AG08396 (cell line): ENCODE results near the gene CNOT8.
"Not testable (repeated sequence)": the region's sequence is repeated elsewhere in the genome, so short reads cannot be mapped to it uniquely, and the experiment has no call there.

ENCODE experiments used
- DNase-seq: peaks from one replicate; pipeline ENCODE4 v3.0.0; 2012; ENCODE audit warnings: low spot score, mixed read lengths

CNOT8 gene

DNA sequence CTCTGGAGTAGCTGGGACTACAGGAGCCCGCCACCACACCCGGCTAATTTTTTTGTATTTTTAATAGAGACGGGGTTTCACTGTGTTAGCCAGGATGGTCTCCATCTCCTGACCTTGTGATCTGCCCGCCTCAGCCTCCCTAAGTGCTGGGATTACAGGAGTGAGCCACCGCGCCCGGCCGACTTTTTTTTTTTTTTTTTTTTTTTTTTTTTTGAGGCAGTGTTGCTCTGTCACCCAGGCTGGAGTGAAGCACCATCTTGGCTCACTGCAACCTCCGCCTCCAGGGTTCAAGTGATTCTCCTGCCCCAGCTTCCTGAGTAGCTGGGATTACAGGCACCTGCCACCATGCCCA is 22.8 kb upstream of the CNOT8 start:
- not testable (repeated sequence) for DNase-seq

DNA sequence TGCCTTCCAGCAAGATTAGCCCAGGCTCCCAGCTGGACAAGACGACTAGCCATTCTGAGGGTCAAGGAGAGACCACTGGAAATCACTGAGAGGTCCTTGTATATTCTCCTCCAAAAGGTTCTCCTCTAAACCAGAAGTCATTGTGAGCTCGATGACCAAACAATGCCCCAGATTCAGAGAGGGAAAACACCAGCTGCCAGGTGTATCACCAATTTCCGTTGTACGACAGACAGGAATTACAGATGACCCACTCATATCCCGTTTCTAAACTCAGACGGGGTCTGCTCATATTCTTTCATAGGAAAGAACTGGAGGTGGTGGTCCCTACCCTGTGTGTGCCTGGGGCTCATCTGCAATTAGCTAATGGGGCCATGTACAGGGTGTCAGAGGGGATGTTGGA is 22.2 kb upstream of the CNOT8 start:
- no peak for DNase-seq

DNA sequence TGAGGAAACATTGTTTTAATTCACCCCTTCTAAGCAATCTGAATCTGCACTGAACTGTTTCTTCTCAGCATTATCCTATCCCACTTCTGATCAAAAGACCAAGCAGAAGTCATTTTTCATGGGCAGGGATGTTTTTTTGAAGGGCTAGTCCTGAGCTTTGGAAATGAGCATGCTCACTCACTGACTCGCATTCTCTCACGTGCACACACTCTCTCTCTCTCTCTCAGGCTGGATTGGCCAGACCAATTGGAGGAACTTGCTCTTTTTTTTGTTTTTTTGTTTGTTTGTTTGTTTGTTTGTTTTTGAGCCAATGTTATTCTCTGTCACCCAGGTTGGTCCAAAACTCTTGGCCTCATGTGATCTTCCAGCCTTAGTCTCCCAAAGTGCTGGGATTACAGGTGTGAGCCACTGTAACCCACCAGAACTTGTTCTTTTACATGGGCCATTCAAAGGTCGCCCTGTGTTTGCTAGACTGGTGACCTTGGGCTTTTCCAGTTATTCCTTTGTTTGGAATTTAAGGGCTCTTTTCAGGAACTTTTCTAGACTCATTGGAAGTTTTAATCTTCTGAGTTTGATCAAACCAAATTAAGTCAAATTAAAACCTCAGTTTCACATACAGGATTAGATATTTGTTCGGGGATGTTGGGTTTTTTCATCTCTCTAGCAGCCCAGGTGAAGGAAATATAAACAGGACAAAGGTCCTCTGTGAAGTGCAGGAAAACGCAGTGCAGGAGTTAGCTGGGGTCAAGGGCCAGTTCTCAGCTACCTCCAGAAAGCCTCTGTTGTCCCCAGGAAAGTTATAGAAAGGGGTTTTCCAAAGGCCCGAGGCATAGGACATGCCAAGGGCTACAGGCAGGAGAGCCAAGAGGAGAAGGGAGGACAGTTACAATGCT is 21.2 kb upstream of the CNOT8 start:
- DNase-seq: no peak

DNA sequence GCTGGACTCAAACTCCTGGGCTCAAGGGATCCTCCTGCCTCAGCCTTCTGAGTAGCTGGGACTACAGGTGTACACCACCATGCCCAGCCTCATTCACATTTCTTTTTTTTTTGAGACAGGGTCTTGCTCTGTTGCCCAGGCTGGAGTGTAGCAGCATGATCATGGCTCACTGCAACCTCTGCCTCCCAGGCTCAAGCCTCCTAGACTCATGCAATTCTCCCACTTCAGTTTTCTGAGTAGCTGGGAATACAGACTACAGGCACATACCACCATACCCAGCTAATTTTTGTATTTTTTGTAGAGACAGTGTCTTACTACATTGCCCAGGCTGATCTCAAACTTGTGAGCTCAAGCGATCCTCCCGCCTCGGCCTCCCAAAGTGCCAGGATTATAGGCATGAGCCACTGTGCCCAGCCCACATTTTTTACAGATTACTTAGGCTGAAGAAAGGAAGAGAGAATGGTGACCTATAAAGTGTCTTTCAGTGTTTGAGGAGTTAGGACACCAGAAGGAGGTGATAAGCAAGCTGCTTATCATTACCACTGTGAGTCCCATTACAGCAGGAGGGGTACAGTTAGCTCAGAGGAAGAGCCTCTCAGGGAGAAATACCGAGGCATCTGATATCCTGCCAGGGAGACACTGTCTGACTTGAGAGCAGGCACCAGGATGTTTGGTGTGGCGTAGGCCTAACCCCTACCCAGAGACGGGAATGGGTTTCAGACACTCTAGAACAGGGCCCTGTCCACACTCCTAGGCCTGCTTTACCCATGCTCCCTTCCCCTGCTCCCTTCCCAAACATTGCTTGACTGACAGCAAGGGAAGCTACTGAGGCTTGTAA is 17.8 kb upstream of the CNOT8 start:
- no peak for DNase-seq

DNA sequence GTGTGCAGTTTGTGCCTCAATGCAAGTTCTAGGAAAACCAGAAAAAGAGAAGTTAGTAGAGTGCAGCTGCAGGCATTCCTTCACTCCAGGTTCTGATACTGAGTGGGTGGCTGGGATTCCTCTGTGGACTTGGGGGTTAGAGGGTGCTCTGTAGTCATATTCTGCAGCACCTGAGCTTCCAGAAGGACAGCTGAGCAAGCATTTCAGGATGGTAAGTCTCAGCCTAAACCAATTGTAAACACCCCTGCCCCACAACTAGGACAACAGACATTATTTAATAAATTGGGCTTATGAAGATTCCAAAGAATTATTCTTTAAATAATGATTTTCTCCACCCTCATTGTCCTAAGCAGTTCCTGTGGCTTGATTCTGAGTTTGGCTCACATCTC is 17.2 kb upstream of the CNOT8 start:
- no peak for DNase-seq

DNA sequence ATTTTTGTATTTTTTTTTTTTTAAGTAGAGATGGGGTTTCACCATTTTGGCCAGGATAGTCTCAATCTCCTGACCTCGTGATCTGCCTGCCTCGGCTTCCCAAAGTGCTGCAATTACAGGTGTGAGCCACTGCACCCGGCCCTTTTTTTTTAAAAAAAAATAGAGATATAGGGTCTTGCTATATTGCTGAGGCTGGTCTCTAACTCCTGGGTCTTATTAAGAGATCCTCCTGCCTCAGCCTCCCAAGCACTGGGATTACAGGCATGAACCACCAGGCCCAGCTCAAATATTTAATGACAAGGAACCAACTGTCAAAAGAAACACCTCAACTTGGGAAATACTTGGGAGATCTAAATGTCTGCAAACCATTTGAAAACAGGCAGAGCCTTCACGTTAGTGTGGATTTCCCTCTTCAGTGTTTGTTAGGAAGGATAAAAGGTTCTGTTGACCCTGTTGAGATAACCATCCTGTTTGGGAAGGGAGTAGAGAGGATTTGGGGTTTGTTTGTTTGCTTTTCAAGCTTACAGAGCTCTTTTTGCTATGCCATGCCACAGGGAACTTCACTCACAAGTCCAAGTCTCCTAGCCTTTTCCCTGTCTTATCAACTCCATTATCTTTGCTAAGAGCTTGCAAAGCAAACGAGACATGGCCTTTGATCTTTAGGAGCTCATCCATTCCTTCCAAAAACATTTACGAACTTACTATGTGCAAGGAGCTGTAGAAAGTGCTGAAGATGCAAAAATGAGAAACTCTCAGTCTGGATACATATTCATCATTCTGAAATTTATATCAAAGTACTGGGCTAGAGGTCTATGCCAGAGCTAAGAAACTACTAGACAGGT is 15.5 kb upstream of the CNOT8 start:
- DNase-seq: no peak

DNA sequence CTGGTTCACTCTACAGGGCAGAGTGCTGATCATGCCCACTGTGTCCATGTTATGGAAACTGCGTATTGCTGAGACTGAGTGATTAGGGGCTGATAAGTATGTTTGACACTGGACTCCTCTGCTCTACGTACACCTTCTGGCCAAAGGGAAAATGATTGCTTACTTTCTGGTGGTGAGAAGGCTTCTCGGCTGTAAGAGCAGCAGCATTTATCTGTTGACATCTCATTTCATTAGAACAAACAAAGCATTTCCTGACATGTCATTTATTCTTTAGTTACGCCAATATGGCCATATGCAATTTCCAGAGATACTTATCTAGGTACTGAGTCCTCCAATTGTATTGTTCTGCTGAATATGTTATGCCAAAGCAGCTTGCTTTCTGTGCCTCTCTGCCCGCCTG is 13.6 kb upstream of the CNOT8 start:
- no peak for DNase-seq

DNA sequence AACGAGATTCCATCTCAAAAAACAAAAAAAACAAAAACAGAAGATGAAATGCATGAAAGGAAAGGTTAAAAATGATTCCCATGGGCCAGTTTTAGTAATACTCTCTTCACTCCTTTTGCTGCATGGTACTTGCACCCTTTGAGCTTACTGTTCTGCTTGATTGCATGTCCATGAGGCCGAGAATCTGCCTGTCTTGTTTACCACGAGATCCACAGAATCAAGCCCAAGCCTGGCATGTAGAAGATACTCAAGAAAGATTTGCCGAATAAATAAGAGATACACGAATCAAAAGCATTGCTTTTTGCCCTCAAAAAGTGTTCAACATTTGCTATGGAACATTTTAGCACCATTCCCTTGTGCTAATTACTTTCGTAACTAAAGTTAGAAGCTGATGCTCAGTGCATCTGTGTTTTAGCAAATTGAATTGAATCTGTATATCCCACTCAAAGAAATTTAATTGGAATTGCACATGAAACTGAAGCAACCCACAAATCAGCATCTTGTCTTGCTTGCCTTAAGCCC is 9.1 kb upstream of the CNOT8 start:
- no peak for DNase-seq

DNA sequence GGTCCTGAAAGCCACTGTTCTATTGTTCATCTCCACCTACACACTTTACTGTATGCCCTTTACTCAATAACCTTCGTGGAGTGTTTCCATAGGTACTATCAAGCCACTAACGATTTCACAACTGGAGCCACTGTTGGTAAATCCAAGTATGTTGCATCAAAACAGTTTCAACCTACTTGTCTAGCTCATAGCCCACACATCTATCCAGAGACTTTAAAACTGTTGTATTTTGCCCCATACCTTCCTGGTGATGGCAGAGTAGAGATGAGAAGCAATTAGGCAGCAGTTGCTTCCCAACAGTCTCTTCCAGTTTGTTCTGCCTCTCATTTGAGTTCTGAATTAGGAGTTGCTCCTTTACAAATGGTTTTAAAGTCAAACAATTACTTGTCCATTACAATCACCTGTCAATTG is 8.6 kb upstream of the CNOT8 start:
- no peak for DNase-seq

DNA sequence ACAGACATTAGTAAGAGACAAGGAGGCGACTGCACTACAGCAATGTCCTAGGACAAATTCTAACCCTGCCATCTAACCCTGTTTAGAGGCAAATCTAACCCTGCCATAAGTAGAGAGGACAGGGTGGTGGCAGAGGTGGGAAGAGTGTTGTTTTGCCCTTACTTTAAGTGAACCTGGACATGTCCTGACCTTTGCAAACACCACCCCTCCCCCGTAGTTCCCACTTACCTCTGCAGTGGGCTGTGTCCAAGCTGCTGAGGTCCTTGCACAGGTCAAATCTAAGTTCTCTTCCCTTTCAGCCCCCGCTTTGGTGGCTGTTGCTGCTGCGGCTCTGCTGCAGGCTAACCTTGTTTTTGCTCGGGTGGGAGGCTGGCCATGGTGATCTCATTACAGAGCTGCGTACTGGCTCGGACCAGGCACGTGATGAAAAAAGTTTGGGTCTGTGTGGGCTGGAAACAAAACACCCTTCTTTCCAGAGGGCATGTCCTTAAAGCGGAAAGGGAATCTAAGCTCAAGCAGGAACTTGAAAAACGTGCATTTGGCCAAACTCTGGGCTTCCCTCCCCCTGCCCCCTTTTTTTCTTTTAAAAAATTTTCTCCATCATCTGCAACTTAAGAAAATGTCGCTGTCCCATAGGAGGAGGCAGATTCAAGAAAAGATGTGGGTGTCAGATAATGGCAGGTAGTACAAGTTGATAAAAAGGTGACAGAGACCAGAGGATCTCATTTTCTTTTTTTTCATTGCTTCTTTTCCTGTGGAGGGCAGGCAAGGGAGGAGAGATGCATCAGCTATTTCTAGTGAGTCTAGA is 8.0 kb upstream of the CNOT8 start, which contains the start of gene FAXDC2:
Gene FAXDC2, minus strand, starts transcription at position 349 of the 808 bp plus-strand sequence. CDS start 12,425 bp downstream, outside the sequence.
- DNase-seq: peak; percentile 86

DNA sequence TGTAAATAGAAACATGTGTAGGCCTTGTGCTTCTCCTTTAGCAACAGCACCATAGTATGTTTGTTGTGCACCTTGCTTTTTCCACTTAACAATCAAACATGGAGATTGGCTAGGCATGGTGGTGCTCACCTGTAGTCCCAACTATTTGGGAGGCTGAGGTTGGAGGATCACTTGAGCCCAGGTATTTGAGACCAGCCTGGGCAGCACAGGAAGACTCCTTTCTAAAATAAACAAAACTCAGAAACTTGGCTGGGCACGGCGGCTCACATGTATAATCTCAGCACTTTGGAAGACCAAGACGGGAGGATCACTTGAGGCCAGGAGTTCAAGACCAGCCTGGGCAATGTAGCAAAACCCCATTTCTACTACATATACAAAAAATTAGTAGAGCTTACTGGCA is 7.1 kb upstream of the CNOT8 start:
- no peak for DNase-seq

DNA sequence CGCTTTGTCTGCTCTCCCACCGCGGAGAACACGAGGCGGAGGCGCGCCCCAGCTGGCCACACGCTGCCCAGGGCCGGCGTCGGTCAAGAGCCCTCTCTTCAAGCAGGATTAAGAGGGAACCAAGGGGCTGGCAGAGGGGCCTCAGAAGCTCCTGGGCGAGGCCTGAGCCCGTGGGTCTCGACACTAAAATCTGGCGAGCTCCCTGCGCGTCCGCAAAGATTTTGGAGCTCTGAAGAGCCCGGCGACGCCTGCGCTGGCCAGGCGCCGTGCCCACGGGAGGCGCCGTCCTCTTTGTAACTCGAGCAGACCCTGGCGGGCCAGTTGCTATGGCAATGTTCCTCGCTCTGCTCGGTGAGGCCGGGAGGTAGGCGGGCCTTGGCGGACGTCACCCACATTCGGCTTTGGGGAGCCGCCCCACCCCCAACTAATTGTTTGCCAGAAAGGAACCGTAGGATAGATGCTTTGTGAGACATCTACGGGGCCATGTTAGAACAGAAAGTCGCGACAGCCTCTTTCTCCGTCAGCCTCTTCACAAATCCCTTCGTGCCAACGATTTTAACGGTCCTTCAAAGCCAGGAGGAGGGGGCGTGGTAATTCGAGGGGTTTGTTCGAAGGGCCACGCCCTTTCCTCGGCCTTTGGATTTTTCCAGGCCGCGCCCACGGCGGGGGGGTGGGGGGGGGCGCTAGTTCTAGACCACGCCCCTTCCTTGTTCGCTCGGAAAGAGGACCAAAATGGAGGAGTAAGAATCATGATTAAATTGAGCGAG is 714 bp upstream of the CNOT8 start:
- DNase-seq: peak; percentile 94

DNA sequence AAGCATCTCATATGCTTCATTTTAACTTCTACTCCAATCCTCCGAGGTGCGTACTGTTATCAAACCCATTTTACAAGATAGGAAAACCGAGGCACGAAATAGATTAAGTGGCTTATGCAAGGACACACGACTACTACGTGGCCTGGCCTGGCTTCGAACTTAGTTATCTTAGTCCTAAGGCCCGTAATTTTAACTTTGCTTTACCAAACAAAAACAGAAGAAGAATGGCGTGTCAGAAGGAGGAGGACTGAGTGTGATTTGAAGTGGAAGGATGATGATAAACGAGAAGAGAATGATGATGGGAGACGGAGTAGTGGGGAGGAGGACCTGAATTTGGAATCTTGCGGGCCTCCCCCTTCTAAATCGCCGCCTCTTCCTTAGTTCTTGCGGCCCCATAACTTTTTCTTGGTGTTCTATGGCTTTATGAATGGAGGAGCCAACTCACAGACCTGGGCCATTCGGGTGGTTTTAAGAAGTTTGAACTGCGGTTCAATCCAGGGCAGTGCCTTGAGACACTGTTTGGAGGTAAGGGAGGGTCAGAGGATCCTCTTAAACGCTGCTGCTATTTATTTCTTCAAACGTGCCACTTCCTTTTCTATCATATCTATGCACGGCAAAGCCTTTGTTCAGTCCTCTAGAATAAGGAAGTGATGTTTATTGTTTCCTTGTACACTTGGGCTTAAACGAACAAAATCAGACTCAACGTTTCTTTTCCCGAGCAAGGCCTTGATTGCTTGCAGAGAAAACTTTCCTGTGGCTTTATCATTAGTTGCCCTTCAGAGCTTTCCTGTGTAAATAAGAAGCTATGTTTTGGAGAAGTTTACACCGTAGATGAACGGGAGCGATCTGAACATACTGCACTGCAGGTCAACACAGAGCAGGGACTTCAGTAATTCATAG is 795 bp downstream of the CNOT8 start:
- no peak for DNase-seq

DNA sequence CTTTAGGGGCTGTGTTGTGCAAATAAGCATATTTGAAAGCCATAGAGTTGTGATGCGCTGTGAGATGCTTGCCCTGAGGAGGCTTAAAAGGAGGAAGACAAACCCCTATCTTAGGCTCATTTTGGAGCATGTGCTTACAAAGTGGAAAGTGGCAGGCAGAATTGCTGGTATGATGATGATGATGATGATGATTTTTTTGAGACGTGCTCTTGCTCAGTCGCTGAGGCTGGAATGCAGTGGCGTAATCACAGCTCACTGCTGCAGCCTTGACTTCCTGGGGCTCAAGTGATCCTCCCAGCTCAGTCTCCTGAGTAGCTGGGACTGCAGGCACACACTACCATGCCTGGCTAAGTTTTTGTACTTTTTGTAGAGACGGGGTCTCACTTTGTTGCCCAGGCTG is 1.7 kb downstream of the CNOT8 start:
- DNase-seq: no peak

DNA sequence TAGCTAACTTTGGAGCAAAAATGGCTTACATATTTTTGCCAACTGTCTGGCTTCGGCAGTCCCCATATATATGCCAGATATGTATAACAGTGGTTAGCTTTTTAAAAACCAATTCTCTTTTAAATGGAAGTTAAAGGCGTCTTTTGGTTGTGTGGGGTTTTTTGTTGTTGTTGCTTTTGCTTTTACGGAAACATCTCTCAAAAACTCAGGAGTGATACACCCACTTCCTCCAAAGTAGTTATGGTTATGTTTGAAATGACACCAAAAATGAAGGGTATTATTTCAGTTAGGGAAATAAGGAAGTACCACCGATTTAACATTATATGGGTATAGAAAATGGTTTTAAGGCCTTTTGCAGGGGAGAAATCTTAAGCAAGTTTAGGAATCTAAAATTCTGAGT is 2.3 kb downstream of the CNOT8 start:
- no peak for DNase-seq

DNA sequence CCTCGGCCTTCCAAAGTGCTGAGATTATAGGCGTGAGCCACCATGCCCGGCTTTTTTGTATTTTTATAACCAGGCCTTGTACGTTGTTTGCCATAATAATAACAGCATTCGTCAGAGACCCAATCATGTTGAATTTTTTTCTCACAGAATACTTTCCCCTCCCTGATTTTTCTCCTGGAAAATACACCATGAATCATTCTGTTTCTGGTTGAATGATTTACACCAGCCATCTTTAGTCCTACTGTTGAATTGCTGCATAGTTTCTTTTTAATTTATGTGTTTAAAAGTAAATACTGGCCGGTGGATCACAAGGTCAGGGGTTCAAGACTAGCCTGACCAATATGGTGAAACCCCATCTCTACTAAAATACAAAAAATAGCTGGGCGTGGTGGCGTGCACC is 3.5 kb downstream of the CNOT8 start:
- DNase-seq: no peak

DNA sequence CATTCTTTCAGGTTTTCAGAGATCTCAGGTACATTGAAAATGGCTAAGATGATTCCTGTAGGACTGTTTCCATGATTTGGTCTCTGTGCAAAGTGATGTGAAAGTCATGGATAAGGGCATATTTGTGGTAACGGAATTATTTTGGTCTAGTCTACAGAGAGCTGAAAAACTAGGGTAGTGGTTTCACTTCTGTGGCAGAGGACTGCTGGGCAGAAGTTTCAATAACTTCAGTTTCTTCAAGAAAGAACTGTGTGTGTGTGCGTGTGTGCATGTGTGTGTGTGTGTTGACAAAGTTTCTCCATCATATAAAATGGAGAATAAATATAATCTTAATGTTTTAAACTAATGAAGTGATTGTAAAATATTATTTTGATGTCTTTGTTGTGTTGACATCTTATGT is 4.3 kb downstream of the CNOT8 start:
- DNase-seq: no peak

DNA sequence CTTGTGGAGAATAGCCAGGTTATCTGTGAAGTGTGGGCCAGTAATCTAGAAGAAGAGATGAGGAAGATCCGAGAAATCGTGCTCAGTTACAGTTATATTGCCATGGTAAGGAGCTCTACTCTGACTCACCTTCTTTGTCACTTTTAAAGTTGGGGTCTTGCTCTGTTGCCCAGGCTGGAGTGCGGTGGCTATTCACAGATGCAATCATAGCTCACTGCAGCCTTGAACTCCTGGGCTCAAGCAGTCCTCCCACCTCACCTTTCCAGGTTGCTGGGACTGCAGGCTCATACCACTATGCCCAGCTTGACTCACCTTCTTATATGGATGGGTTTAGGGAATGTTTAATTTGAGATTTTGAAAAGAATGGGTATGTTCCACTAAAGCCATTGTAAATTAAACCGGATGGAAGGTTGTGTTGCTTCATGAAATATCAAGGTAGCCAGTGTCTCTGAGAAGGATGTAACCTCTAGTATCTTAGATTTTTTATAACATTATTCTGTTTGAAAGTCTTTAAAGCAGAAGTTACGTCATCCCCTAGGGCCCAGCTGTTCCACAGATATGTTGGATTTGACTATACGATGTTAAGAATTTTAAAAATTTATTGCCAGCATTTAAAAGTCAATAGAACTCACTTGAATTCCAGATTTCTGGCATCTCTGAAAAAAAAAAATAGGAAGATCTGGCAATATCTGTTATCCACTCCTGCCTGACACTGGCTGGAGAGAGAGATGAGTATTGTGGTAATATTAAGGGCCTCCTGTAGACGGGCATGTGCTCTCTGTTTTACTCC is 5.1 kb downstream of the CNOT8 start:
- no peak for DNase-seq
